ENCODE measurements around the gene STAP2. TPM values are rescaled to one million over a fixed set of nuclear protein-coding genes. Genes with fewer than 3 reads are reported as not detected.

The STAP2 gene, protein sequence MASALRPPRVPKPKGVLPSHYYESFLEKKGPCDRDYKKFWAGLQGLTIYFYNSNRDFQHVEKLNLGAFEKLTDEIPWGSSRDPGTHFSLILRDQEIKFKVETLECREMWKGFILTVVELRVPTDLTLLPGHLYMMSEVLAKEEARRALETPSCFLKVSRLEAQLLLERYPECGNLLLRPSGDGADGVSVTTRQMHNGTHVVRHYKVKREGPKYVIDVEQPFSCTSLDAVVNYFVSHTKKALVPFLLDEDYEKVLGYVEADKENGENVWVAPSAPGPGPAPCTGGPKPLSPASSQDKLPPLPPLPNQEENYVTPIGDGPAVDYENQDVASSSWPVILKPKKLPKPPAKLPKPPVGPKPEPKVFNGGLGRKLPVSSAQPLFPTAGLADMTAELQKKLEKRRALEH
- 10 to 100 TPM; 17.4 to 22.3 TPM for total RNA-seq

DNA sequence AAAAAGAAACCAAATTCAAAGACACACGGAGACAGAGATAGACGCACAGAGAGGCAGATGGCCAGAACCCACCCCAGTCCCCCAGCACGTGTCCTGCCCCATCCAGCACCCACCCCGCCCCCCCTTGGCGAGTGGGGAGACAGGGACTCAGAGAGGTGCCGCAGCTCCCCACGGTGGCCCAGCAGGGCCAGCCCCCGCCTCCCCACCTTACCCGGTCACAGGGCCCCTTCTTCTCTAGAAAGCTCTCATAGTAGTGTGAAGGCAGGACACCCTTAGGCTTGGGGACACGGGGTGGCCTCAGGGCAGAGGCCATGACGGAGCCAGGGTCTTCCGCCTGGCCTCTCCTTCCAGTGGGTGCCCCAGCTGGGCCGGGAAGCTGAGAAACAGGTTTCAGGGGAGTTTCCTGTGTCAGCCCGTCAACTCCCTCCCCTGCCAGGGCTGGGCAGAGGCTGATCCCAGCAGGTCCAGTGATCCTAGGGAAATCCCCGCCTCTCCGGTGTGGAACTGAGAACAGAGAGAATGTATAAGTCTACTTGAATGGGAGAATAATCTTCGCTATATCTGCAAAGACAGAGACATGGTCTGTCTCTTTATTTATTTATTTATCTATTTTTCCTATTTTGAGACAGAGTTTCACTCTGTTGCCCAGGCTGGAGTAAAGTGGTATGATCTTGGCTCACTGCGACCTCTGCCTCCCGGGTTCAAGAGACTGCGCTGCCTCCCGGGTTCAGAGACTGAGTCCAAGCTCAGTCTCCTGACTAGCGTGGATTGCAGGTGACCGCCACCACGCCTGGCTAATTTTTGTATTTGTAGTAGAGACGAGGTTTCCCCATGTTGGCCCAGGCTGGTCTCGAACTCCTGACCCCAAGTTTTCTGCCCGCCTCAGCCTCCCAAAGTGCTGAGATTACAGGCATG, at the start of gene STAP2:
TSS of gene STAP2 (minus strand) at position 387 of the 915 bp plus-strand sequence. CDS start at position 313, 74 bp downstream.
- Mint-ChIP-seq H3K27ac (peak within 1 kb of the TSS; percentile 90 to 94), H3K36me3 (peaks cover 10 to 25% of the 10 kb centered on the region in 2 donors), H3K9me3 (peaks cover 13 to 17% of the 10 kb centered on the region in 2 donors)
- ATAC-seq (no peak), DNase-seq (ENCODE audit: low spot score in 2 of 2) (no peak)

- no peak for DNase-seq (ENCODE audit: low spot score in 2 of 2)
- no peaks in the 10 kb centered on the region for H3K9me3 Mint-ChIP-seq
- no peaks in the 10 kb centered on the region for H3K36me3 Mint-ChIP-seq
- ATAC-seq, result no peak
- H3K27ac Mint-ChIP-seq, result peak overlapping the region in 1 of 2 donors; percentile 72
Measured at GRCh38 chr19:4386041-4386782, 47.6 kb upstream of the STAP2 start.

- no peak for ATAC-seq
- peak overlapping the region in 1 of 2 donors; percentile 72 for H3K27ac Mint-ChIP-seq
- no peak for DNase-seq (ENCODE audit: low spot score in 2 of 2)
- H3K36me3 Mint-ChIP-seq, result no peaks in the 10 kb centered on the region
- no peaks in the 10 kb centered on the region for H3K9me3 Mint-ChIP-seq
Measured at GRCh38 chr19:4385291-4386040, 46.8 kb upstream of the STAP2 start.

DNA sequence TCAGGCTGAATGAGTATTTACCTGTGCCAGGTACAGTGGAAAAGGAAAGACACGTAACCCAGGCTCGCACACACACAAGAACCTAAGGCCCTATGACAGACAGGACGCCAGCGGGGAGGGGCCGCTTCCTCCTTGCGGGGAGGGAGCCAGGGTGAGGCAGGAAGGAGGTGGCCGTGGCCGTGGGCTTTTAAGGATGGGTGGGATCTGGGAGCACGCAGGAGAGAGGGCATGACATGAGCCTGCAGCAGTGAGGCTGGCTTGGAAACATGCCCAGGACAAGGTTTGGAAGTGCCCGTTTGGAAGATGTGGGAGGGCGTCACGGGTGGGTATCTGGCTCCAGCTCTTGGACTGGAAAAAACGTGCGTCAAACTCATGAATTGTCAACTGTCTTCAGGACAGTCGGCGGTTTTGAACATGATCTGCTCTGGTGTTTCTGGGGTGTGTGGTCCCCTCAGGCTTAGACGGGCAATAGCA, 41.7 kb upstream of the STAP2 start:
- Mint-ChIP-seq H3K36me3 (peaks cover 0 to 4% of the 10 kb centered on the region in 2 donors), H3K27ac (peak overlapping the region; percentile 79 to 82), H3K9me3 (no peaks in the 10 kb centered on the region)
- DNase-seq (ENCODE audit: low spot score in 2 of 2), result peak in 1 of 2 donors; percentile 46
- peak; percentile 43 to 65 for ATAC-seq

DNA sequence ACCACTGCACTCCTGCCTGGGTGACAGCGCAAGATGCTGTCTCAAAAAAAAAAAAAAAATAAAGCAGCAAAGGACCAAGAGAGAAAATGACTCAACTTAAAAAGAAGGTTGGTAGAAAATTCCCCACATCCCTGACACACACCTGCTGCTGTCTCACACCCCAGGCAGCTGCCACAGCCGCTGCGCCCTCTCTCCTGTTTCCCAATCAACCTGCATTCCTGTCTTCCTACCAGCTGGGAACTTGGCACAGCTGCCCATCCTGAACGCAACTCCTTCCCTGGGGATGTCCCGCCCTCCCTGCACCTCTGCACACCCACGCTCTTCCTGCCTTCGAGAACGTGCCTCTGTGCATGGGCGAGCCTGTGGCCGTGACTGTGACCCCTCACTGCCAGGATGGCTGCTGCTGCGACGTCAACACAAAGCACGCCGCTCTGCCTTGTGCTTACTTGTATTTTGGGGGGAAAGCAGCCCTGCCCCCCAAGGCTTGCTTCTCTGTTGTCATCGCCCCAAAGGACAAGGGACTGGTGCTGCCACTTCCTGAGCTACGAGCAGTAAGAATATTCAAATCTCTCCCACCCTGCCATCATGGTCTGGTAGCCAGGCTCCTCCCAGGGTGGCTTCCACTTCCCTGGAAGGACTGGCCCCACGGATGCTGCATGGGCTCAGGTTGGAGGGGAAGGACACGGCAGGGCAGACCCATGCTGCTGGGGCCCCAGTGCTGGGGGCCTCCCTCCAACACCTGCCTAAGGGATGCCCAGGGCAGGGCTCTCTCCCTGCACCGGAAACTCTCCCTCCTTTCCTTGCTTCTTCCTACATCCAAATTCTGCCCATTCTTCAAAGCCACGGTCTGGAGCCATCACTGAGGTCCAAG, 41.0 kb upstream of the STAP2 start:
- ATAC-seq (peak; percentile 71 to 86), DNase-seq (ENCODE audit: low spot score in 2 of 2) (peak in 1 of 2 donors; percentile 38)
- H3K27ac Mint-ChIP-seq, result peak overlapping the region; percentile 79 to 87
- peaks cover 0 to 4% of the 10 kb centered on the region in 2 donors for H3K36me3 Mint-ChIP-seq
- H3K9me3 Mint-ChIP-seq, result no peaks in the 10 kb centered on the region

GRCh38 chr19:4378886-4379285, 40.3 kb upstream of the STAP2 start:
- H3K9me3 Mint-ChIP-seq, result no peaks in the 10 kb centered on the region
- ATAC-seq, result no peak

GRCh38 chr19:4376991-4377781, 38.6 kb upstream of the STAP2 start:
- Mint-ChIP-seq H3K27ac (no peak overlapping the region), H3K9me3 (no peaks in the 10 kb centered on the region), H3K36me3 (peaks cover 0 to 4% of the 10 kb centered on the region in 2 donors)
- DNase-seq (ENCODE audit: low spot score in 2 of 2) (no peak), ATAC-seq (no peak)

More at GRCh38 chr19:4378886-4379285, 40.3 kb upstream of the STAP2 start:
- DNase-seq (ENCODE audit: low spot score in 2 of 2), result no peak
- Mint-ChIP-seq H3K36me3 (peaks cover 0 to 4% of the 10 kb centered on the region in 2 donors), H3K27ac (peak overlapping the region; percentile 79 to 88)

DNA sequence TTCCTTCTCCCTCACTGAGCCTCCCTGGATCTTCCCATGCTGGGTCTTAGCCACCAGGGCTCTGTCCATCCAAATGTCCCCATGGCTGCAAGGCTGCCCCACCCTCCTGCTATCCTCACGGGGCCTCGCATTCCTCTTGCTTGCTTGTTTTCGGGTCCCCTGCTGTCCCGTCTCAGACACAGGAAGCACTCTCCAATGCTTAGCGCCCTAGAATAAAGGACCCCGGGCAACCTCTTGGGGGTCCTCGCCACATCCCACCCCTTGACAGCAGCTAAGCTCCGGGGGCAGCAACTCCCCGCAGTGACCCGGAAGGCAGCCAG, 38.0 kb upstream of the STAP2 start:
- Mint-ChIP-seq H3K36me3 (peaks cover 0 to 4% of the 10 kb centered on the region in 2 donors), H3K9me3 (no peaks in the 10 kb centered on the region), H3K27ac (peak overlapping the region; percentile 47 to 65)
- ATAC-seq, result no peak
- DNase-seq (ENCODE audit: low spot score in 2 of 2), result no peak

- Mint-ChIP-seq H3K9me3 (no peaks in the 10 kb centered on the region), H3K27ac (peak overlapping the region; percentile 8 to 65), H3K36me3 (peaks cover 0 to 4% of the 10 kb centered on the region in 2 donors)
- ATAC-seq, result no peak
- no peak for DNase-seq (ENCODE audit: low spot score in 2 of 2)
Measured at GRCh38 chr19:4376028-4376670, 37.5 kb upstream of the STAP2 start.

- ATAC-seq (no peak), DNase-seq (ENCODE audit: low spot score in 2 of 2) (no peak)
- Mint-ChIP-seq H3K27ac (peak overlapping the region in 1 of 2 donors; percentile 8), H3K9me3 (no peaks in the 10 kb centered on the region), H3K36me3 (peaks cover 0 to 4% of the 10 kb centered on the region in 2 donors)
Measured at GRCh38 chr19:4375164-4376027, 36.8 kb upstream of the STAP2 start.

DNA sequence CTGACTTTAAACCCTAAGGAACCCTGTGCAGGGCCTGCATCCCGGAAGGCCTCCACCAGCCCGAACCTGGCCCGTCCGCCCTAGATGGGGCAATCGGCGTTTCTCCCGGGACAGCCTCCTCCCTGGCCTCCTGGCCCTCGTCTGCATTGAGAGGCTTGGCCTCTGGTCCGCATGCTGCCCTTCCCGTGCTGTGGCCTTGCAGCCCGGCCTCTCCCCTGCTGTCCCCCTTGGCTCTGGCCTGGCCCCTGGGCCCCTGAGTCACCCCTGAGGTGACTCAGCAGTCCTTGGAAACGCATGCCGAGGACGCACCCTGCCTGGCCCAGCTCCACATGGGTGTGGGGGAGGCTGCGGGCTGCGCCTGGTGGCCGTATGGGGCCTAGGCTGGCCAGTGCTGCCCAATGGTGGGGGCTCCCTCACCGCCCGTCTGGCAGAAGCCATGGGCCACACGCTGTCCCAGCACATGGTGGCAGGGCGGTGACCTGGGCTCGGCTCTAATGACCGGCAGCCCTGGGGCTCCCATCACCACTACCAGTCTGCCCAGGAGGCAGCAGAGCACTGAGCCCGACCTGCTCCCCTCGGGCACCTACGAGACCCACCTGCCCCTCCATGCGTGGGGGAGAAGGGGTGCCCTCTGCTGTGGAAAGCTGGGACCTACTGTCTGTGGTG, 36.0 kb upstream of the STAP2 start:
- no peaks in the 10 kb centered on the region for H3K9me3 Mint-ChIP-seq

DNA sequence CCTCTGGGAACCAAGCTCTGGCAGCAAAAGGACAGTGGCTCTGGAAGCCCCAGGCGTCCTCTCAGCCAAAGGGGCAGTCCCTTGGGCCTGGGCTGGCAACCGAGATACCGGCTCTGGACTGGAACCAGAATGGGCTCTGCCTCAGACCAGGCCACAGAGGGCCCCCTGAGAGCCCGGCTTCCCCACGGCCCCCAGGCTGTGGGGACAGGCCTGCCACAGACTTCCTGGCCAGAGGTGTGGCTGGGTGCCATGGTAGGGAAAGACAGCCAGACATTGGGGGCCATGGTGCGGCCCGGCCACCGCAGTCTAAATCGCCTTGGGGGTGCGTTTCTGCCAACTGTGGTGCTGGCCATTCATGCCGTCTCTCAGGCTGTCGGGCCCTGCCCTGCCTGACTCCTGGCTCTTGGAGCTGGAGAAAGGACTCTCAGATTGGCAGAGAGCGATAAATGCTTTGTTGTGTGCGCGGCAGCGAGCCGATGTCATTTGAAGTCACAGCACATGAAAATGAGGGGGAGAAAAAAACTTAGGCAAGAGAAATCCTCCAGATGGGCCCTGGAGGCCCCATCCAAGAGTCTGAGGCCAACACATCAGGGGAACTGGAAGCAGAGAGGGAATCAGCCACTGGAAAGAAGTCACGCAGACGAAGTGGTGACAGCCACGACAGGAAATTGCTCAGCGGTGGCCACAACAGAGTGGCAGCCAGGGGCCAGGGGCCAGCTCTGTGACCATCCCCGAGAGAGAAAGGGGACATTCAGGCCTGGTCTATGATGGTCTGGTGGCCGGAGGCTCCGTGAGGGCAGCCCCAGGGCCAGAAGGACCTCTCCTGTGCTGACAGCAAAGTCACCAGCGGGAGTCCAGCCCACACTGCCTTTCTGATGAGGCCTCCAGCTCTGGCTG, 35.2 kb upstream of the STAP2 start:
- Mint-ChIP-seq H3K36me3 (no peaks in the 10 kb centered on the region), H3K27ac (peak overlapping the region; percentile 65 to 94), H3K9me3 (no peaks in the 10 kb centered on the region)
- no peak for ATAC-seq
- DNase-seq (ENCODE audit: low spot score in 2 of 2), result no peak

More for the DNA sequence above, 36.0 kb upstream of the STAP2 start:
- ATAC-seq, result no peak
- H3K27ac Mint-ChIP-seq, result no peak overlapping the region
- DNase-seq (ENCODE audit: low spot score in 2 of 2), result no peak
- peaks cover 0 to 3% of the 10 kb centered on the region in 2 donors for H3K36me3 Mint-ChIP-seq

All from activated naive CD4-positive, alpha-beta T cell treated with anti-CD3 and anti-CD28 coated beads, Interleukin-2, amount 50 U/mL, for 72 hours (primary cell).